HepG2 (cell line): ENCODE measurements around the gene UBAC1. TPM values are rescaled to one million over a fixed set of nuclear protein-coding genes. Genes with fewer than 3 reads are reported as not detected.

Experiments used
- FOXK1 ChIP-seq: sonication (generic); formaldehyde crosslinking; IDR thresholded peaks from 2 replicates; pipeline ENCODE4 v1.4.0; 2020; ENCODE audit warnings: low read depth, missing genetic modification reagents, borderline replicate concordance
- HOXA9 ChIP-seq: sonication (generic); formaldehyde crosslinking; IDR thresholded peaks from 2 replicates; pipeline ENCODE4 v1.8.1; 2022; ENCODE audit warnings: missing genetic modification reagents, mild to moderate bottlenecking, moderate library complexity, borderline replicate concordance
- ISL2 ChIP-seq: sonication (generic); formaldehyde crosslinking; IDR thresholded peaks from 2 replicates; pipeline ENCODE4 v1.5.0; 2020; ENCODE audit warnings: missing genetic modification reagents
- MBD4 ChIP-seq: IDR thresholded peaks from 2 replicates; pipeline ENCODE4 v1.6.1; 2012; ENCODE audit warnings: low read length, inconsistent platforms, borderline replicate concordance
- MEF2D ChIP-seq: sonication (generic); formaldehyde crosslinking; IDR thresholded peaks from 2 replicates; pipeline ENCODE4 v1.5.1; 2020; ENCODE audit warnings: mild to moderate bottlenecking, missing genetic modification reagents
- PRDM15 ChIP-seq: sonication (generic); formaldehyde crosslinking; IDR thresholded peaks from 2 replicates; pipeline ENCODE4 v1.4.0; 2020; ENCODE audit warnings: missing genetic modification reagents
- RERE ChIP-seq: IDR thresholded peaks from 2 replicates; pipeline ENCODE4 v1.6.1; 2016; ENCODE audit warnings: low read depth, missing genetic modification reagents, missing compliant biosample characterization
- RFXANK ChIP-seq: IDR thresholded peaks from 2 replicates; pipeline ENCODE4 v1.6.1; 2016
- SP4 ChIP-seq: sonication (generic); formaldehyde crosslinking; IDR thresholded peaks from 2 replicates; pipeline ENCODE4 v1.8.1; 2023; ENCODE audit warnings: mild to moderate bottlenecking, missing genetic modification reagents
- SRF ChIP-seq: IDR thresholded peaks from 2 replicates; pipeline ENCODE4 v1.6.1; 2011; ENCODE audit warnings: mild to moderate bottlenecking, low read depth, low read length, moderate library complexity
- ZHX1 ChIP-seq: sonication (generic); formaldehyde crosslinking; IDR thresholded peaks from 2 replicates; pipeline ENCODE4 v1.8.1; 2022; ENCODE audit warnings: low read depth, mild to moderate bottlenecking, missing genetic modification reagents
- ZNF124 ChIP-seq: sonication (generic); formaldehyde crosslinking; IDR thresholded peaks from 2 replicates; pipeline ENCODE4 v1.4.0; 2020; ENCODE audit warnings: missing genetic modification reagents
- ZNF205 ChIP-seq: IDR thresholded peaks from 2 replicates; pipeline ENCODE4 v1.6.1; 2018; ENCODE audit warnings: missing biosample characterization, missing genetic modification reagents
- ZNF30 ChIP-seq: sonication (generic); formaldehyde crosslinking; IDR thresholded peaks from 2 replicates; pipeline ENCODE4 v1.5.0; 2020; ENCODE audit warnings: mild to moderate bottlenecking, missing genetic modification reagents
- ZNF382 ChIP-seq: sonication (generic); formaldehyde crosslinking; IDR thresholded peaks from 2 replicates; pipeline ENCODE4 v1.5.0; 2020; ENCODE audit warnings: missing genetic modification reagents, mild to moderate bottlenecking, borderline replicate concordance
- ZNF557 ChIP-seq: sonication (generic); formaldehyde crosslinking; IDR thresholded peaks from 2 replicates; pipeline ENCODE4 v1.4.0; 2020; ENCODE audit warnings: missing genetic modification reagents
- polyA plus RNA-seq, 8 experiments: library from polyadenylated mRNA; depleted of rRNA in 3 of 8; stranded (reverse) in 7 of 8; unstranded in 1 of 8; fragments of >200 nt; fragmentation: Illumina TruSeq in 4 of 8; extraction: Trizol in 4 of 8; gene quantifications; 2 replicates each; pipeline versions ENCODE4 v1.2.1 to v1.2.3, GENCODE V29; 2011 to 2016; ENCODE audit warnings: low read depth in 4 of 8, missing spikeins in 1 of 8, mixed read lengths in 1 of 8; ENCODE audit not compliant: insufficient read depth in 1 of 8
- total RNA-seq, 5 experiments: library from RNA; depleted of rRNA; stranded (reverse); fragments of >200 nt; fragmentation: Illumina TruSeq; extraction: Trizol; gene quantifications; 2 replicates each; pipeline ENCODE4 v1.2.3, GENCODE V29; 2016; ENCODE audit warnings: low read depth in 1 of 5

UBAC1 gene
- total and polyA plus RNA-seq, 2 of the 13 experiments (the other 11 are each of a cell fraction or from before 2014, with no cell fraction given), result 32.2 to 34.1 TPM

GRCh38 chr9:135994501-135995192 is 33.5 kb upstream of the UBAC1 start (continued):
- TF ChIP-seq RERE (CRISPR knock-in tag), result no peak
- no peak for TF ChIP-seq FOXK1 (CRISPR knock-in tag)
- peak; percentile 18; the same call in 1 of the 2 replicates for TF ChIP-seq SP4
- TF ChIP-seq SRF, result no peak
- TF ChIP-seq HOXA9 (CRISPR knock-in tag), result no peak
- no peak for TF ChIP-seq ZNF557 (CRISPR knock-in tag)
- TF ChIP-seq PRDM15 (CRISPR knock-in tag), result no peak
- TF ChIP-seq ISL2 (CRISPR knock-in tag), result no peak
- no peak for TF ChIP-seq ZNF30 (CRISPR knock-in tag)
- TF ChIP-seq ZHX1 (CRISPR knock-in tag), result no peak
- TF ChIP-seq RFXANK (CRISPR knock-in tag), result no peak
- TF ChIP-seq ZNF382 (CRISPR knock-in tag), result no peak
- no peak for TF ChIP-seq MBD4
- no peak for TF ChIP-seq ZNF205 (CRISPR knock-in tag)
- TF ChIP-seq ZNF124 (CRISPR knock-in tag), result no peak
- TF ChIP-seq MEF2D (CRISPR knock-in tag), result no peak; the same call in 1 of the 2 replicates
